ENCODE measurements around the gene ETFB.

The ETFB gene

GRCh38 chr19:51295382-51296126, 70.6 kb downstream of the ETFB start:
- no peak for DNase-seq (ENCODE audit: low spot score)
